ENCODE results near the gene TMEM131L.
A peak's percentile ranks its signal among the peaks of the same experiment; 100 is the strongest.
"Not testable (repeated sequence)": the region's sequence is repeated elsewhere in the genome, so short reads cannot be mapped to it uniquely, and the experiment has no call there.

The TMEM131L gene

GRCh38 chr4:153466081-153466948 lies at the start of gene TMEM131L:
TSS of gene TMEM131L (plus strand) at chr4:153466360. CDS start at chr4:153466398, 38 bp downstream.
- DNase-seq (ENCODE audit: low read depth, low spot score): no peak

- DNase-seq (ENCODE audit: low read depth, low spot score): not testable (repeated sequence)
These were observed 49.7 kb upstream of the TMEM131L start for GRCh38 chr4:153416456-153416855.

- DNase-seq (ENCODE audit: low read depth, low spot score): no peak
These were observed 48.0 kb upstream of the TMEM131L start for GRCh38 chr4:153418121-153418520.

- DNase-seq (ENCODE audit: low read depth, low spot score): no peak
These were observed 47.6 kb upstream of the TMEM131L start for GRCh38 chr4:153418558-153418957.

DNA sequence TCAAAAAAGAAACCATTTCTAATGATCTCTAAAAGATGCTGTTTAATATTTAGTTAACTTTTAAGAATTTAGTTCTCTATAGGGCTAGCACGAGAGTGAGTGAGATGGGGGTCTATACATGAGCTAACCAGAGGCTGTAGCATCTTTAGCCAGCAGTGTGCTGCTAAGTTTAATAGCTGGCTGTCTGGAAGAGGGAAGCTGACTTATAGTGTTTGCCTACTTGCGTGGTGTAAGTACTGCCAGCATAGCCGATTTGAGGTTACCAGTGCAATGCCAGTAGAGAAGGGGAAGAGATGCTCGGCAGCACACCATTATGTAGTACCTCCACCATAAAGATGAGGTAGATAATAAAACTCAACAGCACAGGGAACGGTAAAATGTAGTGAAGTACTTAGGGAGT lies 47.1 kb upstream of the TMEM131L start:
- no peak for DNase-seq (ENCODE audit: low read depth, low spot score)

GRCh38 chr4:153419673-153420278 lies 46.4 kb upstream of the TMEM131L start:
- no peak for DNase-seq (ENCODE audit: low read depth, low spot score)

DNA sequence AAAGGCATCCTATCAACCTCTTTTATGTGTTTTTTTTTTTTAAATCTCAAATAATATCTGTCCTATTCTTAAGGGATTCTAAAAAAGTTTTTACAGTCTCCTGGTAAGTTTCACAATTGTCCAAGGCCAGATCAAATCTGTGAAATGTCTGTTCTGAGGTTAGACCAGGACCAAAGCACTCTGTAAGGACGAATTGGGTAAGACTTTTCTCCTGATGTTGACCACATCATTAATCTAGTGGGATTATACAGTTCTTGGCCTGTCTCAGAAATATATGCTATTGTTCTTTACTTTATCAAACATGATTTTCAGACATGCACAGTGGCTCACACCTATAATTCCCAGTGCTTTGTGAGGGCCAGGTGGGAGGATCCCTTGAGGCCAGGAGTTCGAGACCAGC lies 45.8 kb upstream of the TMEM131L start:
- DNase-seq (ENCODE audit: low read depth, low spot score): no peak

DNA sequence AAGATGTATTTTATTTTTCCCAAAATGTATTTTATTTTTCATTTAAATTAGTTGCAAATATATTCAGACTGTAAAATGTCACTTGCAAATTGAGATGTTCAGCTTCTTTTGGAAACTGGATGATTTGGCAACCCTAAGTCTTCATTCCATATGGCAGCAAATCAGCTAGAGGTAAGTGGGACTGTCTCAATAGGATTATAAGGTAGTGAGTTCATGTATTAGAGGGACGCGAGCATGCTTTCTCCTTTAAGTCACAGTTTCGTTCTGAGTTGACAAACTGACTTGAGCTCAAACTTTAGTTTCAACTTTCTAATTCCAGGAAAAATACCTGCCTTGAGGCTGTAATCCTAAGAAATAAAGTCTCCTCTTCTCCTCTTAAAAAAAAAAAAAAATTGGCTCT lies 44.2 kb upstream of the TMEM131L start:
- no peak for DNase-seq (ENCODE audit: low read depth, low spot score)

DNA sequence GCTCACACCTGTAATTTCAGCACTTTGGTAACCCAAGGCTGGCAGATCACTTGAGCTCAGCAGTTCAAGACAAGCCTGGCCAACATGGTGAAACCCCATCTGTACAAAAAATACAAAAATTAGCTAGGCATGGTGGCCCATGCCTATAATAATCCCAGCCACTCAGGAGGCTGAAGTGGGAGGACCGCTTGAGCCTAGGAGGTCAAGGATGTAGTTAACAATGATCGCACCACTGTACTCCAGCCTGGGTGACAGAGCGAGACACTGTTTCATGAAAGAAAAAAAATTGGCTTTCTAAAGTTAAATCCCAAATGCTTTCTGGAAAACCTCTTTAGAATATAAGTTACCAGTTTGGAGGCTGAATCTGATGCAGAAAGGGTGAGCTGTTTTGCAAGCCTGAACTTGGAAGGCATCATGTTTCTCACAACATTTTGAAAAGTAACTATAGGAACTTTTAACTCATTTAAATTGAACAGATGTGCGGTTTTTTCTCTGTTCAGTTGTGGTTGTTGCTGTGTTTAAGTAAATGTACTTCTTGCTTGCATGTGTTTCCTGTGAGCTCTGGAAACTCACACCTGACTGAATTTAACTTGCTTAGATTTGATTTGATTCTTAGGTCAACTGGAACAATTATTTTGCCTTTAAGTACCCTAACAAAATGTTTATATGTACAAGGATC lies 39.8 kb upstream of the TMEM131L start:
- no peak for DNase-seq (ENCODE audit: low read depth, low spot score)

GRCh38 chr4:153427363-153428071 lies 38.6 kb upstream of the TMEM131L start:
- DNase-seq (ENCODE audit: low read depth, low spot score): no peak

DNA sequence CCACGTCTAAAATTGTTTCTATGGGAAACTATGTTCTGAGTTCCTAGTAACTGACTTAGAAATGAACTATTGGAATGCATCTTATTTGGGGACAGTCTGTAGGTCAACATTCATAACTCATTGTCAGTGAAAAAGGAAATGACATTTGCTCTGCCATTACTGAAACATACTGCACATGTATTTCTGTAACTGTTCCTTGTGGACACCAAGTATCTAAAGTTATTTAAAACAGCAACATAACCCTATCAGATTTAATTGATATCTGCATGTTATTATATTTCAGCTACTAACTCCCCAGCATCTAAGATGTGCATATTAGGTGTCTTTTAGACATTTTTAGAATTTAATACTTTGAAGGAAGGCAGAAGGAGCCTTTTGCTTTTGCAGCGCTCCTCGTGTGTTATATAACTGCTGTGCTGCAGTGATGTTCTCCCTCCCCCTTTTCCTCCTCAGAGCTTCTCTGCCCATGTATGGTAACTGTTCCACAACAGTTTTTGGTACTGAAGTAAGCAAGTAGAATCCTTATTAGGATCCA lies 37.2 kb upstream of the TMEM131L start:
- DNase-seq (ENCODE audit: low read depth, low spot score): no peak

- no peak for DNase-seq (ENCODE audit: low read depth, low spot score)
These were observed 33.0 kb upstream of the TMEM131L start for GRCh38 chr4:153432965-153433753.

GRCh38 chr4:153433754-153434105 lies 32.4 kb upstream of the TMEM131L start:
- no peak for DNase-seq (ENCODE audit: low read depth, low spot score)

- DNase-seq (ENCODE audit: low read depth, low spot score): no peak
These were observed 32.0 kb upstream of the TMEM131L start for GRCh38 chr4:153434190-153434589.

DNA sequence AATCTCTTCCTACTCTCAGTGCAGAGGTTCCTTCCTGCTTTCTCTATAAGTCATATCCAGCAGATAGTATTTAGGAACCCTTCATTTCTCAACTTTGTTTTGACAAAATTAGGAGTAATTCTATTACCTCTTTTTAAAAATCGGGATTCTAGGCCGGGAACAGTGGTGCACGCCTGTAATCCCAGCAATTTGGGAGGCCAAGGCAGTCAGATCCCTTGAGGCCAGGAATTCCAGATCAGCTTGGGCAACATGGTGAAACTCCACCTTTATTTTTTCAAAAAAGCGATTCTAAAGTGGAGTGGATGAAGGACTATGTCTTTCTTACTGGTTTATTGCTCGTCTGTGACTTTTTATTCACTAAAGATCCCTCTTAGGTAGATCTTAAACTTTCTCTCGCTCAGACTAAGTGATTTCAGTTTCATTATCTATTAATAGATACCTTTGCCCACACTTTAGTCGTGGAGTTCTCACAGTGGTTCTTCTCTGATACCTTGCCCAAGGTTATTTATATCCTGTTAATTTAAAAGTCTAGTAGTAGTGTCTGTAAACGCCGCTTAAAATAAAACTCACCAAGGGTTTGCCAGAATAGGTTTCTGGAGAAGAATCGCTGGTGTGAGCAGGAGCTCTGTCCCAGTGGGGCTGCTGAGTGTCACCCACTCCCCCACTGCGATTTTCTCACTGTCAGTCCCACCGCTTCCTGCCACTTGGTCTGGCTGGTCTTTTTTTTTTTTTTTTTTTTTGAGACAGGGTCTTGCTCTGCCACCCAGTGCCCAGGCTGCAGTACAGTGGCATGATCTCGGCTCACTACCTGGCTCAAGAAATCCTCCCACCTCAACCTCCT lies 27.0 kb upstream of the TMEM131L start:
- DNase-seq (ENCODE audit: low read depth, low spot score): no peak

GRCh38 chr4:153439831-153440230 lies 26.3 kb upstream of the TMEM131L start:
- DNase-seq (ENCODE audit: low read depth, low spot score): no peak

GRCh38 chr4:153440475-153440874 lies 25.7 kb upstream of the TMEM131L start:
- no peak for DNase-seq (ENCODE audit: low read depth, low spot score)

GRCh38 chr4:153447175-153447905 lies 18.8 kb upstream of the TMEM131L start:
- peak; percentile 67 for DNase-seq (ENCODE audit: low read depth, low spot score)

- no peak for DNase-seq (ENCODE audit: low read depth, low spot score)
These were observed 18.0 kb upstream of the TMEM131L start for GRCh38 chr4:153448003-153448731.

Measured in brain pericyte (primary cell).